HepG2 (cell line): ENCODE measurements around the gene STK4.

Experiments used
- EZH2 ChIP-seq: conservative IDR thresholded peaks from 2 replicates; pipeline ENCODE4 v1.6.1; 2012; ENCODE audit warnings: mild to moderate bottlenecking, low read depth, low read length, moderate library complexity
- NR1H2 ChIP-seq: sonication (generic); formaldehyde crosslinking; IDR thresholded peaks from 2 replicates; pipeline ENCODE4 v1.8.1; 2022; ENCODE audit warnings: low read depth, missing genetic modification reagents, borderline replicate concordance
- PHF8 ChIP-seq: sonication (generic); formaldehyde crosslinking; IDR thresholded peaks from 2 replicates; pipeline ENCODE4 v1.5.0; 2020; ENCODE audit warnings: missing genetic modification reagents

DNA sequence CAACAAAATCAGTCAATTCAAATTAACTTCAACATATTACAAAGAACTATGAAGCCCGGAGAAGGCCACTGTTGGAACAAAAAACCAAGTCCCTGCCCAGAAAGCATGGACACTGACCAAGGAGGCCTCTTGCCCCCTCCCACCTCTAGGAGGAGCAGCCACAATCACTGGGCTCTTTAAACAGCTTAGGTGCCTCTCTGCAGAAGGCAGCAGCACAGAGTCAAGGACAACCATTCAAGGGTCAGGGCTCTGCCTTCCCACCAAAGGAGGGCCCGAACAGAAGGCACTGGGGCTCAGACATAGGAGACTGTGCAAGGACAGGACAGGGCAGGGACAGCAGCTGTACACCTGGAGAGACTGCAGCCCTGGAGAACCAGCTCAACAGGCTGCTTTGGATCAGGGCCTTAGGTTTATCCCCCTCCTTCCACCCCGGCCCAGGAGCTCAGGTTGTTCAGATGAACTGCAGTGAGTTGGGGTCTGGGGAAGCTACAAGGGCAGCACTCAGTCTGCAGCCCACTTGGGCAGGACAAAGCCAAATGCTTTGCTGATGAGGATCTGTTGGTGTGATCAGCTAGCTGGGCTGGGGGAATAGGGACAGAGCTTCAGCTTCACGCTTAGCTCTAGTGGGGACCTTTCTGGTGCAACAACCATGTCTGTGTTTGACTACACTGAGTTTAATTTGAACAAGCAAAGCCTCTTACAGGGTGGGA, 23.9 kb upstream of the STK4 start:
- TF ChIP-seq NR1H2 = no peak
- TF ChIP-seq EZH2 = no peak
- no peak for TF ChIP-seq PHF8 (CRISPR knock-in tag)
